NCI-H187 (cell line): ENCODE results near the gene RNF113B.

Experiments used
- DNase-seq, 2 experiments: peaks; one replicate each; lab custom pipeline; 2025; lab: John Stamatoyannopoulos, UW

The RNF113B gene

DNA sequence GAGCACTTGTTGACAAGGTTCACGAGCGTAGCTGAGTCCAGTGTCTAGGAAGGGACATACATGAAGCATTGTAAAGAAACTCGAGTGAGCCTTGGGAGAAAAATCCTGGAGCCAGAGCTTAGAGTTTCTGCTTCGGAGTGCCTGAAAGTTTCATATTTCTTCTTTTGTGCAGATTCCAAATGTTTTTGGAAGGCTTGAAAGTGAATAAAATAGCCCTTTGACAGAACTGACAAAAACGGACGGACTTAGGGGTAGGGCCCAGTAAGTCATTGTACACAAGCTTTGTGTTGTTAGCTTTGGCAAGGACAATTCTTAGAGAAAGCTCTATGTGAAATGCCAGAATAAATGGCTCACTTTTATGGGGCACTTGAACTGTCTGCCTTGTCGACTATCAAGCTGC, 2.8 kb downstream of the RNF113B start:
- DNase-seq = no peak

DNA sequence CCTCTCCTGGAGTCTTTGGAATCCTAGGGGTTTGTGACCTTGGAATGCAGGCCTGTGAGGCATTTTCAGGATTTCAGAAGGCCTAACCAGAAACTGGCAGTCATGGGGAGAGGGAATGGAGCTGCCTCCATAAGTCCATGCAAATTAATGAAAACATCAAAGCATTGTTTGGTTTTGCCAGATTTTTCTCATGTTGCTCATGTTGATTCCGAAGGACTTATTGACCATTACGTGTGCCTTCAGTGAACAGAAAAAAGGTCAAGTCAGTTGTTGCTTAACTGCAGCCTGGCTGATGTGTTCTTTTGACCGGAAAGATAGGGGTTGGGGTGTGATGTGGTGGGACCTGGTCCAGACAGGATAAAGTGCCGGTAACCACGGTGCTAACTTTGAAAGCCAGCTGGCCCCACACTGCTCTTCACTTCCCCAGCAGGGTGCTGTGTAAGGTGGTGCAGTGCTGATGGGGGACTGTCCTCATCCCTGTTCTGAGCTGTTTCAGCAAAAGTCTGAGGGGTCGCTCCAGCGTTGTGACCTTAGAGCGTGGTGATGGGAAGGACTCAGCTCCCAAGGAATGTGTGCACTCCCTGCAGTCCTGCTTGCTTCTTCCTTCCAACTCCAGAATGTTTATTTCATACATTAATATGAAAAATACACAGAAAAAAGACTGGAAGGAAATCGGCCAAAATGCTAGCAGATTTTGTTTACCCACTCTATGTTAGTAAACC, 3.5 kb downstream of the RNF113B start:
- no peak for DNase-seq

DNA sequence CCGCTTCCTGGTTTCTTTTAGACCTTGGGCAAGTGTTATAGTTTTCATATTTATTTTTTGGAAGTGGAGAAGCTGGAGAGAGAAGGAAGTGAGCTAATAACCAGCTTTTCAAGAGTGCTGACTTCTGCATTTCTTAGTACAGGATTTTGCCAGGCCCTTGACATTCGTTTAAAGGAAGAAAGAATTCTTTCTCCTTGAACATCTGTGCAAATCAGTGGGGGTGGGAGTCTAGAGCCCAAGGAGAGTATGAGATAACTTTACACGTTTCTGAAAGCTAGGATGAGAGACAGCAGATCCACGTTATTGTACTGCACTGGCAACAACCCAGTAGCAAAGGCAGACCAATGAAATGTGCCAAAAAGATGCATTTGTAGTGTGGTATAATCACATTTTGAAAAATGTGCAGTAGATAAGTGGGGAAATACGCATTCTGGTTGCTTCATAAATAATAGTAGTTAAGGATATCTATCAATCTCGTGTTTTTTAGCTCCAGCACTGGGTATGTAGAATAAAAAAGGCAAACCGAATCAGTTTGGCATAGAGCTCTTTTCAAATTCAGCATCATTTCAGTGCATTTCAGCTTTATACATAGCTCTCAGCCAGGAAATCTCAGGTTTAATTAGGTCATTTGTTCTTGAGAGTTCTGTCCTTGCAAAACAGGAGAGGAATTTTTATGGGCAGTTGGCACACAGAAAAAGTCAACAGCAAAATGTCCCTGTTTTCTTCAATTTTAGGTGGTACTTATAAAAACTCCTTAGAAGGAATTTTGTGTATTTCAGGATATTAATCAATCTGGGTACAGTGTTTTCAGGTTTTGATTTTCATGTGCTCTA, 4.3 kb downstream of the RNF113B start:
- no peak for DNase-seq

DNA sequence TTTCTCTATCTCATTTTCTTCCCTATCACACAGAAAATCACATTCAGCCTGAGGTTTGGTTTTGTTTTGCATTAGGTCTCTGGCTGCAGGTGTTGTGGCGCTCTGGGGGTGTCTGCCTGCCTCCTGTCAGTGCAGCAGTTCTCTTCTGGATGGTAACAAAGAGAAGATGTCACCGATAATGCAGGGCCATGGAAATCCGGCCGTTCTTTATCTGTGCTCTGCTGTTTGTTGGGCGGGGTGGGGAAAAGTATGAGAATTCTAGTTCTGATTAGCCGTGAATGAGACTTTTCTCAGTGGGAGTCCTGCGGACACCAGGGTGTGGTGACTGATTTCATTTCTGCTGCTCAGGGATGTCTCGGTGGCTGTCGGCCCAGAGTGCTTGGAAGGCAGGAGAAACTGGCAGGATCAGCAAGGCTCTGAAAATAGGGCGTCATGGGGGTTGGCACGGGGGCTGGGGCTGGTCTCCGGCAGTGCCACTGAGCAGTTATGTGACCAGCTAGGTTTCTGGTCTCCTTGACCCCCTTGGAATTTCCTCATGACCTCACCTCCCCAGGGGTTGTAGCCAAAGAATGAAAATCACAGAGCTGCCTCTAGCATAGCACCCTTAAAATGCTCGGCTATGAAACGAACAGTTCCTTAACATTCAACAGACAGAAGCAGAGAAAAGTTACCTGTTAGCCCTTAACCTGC, 5.0 kb downstream of the RNF113B start:
- no peak for DNase-seq

DNA sequence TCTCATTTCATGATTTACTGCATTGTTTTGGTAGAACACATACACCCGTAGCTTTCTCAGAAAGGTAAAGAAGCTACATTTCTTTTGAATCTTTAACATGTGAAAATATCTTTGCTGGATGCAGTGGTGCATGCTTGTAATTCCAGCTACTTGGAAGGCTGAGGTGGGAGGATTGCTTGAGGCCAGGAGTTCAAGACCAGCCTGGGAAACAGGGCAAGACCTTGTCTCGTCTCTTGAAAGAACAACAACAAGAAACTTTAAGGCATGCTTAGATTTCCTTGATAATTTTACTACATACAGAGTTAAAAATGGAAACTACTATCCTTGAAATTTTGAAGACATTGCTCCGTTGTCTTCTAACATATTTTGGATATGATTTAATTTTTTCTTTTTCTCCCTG, 7.7 kb downstream of the RNF113B start:
- DNase-seq = no peak

DNA sequence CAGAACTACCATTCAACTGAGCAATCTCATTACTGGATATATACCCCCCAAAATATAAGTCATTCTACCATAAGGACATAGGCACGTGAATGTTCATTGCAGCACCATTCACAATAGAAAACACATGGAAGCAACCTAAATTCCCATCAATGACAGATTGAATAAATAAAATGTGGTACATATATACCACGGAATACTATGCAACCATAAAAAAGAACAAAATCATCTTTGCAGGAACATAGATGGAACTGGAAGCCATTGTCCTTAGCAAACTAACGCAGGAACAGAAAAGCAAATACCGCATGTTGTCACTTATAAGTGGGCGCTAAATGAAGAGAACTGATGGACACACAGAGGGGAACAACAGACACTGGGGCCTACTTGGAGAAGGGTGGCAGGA, 14.1 kb downstream of the RNF113B start:
- no peak for DNase-seq

DNA sequence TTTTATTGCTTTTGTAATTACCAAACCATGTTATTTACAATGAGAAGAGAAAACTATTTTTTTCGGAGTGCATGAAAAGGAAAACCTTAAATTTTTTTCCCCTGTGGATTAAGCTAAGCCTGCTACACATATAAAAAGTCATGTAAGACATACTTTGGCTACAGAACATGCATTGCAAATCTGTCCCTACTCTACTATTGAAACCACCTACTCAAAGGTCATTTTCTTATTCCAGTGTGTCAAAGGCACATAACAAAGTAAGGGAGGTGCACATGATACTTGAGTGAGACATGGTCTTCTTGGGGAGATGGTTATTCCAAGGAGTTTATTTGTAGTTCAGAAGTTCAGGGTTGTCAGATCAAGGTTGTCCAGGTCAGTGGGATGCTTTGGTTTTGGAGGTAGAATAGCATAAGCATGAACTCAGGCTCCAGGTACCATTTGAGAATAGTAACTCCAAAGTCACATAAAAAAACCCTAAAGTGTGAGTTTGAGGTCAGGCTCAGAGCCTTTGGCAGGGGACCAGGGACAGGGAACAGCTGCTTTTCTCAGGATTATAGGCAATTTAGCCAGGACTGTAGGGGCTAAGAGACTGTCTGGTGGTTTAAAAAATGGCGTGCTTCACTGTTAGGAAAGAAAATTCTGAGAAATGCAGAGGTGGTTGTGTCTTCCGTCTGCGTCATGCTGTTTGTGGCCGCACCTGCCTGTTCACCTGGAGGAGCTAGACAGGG, 18.7 kb downstream of the RNF113B start:
- DNase-seq = no peak

DNA sequence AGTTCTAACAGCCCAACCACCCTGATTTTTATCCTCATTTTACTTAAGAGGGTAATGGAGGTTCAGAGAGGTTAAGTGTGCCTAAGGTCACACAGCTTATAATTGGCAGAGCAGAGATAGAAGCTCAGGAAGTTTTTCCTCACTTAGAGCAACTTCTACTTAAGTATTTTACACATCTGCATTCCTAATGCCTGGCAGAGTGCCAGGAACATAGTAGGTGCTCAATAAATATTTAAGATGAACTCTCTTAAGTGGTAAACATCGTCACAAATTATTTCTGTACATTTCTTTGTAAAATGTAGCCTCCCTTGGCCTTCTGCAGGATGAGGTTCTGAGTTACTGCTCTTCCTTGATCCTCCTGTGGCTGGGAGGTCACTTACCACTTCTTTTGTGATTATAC, 19.5 kb downstream of the RNF113B start:
- DNase-seq = no peak

DNA sequence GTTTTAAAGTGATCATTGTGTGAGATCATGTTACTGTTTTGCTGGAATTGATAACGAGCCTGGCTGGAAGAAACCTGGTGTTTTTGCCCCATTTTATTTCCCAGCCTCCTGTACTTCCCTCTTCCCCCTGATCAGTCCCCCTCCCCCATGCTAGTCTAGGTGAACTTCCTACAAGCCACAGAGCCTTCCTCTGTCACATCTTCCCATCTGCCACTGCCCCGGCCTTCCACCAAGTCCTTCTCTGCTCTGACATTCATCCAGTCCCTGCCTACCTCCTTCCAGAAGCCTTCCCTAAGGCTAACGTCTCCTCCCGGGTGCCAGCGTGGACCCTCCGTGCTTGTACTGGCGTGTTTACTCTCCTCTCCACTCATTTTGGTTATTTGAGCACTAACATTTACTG, 19.9 kb downstream of the RNF113B start:
- no peak for DNase-seq

DNA sequence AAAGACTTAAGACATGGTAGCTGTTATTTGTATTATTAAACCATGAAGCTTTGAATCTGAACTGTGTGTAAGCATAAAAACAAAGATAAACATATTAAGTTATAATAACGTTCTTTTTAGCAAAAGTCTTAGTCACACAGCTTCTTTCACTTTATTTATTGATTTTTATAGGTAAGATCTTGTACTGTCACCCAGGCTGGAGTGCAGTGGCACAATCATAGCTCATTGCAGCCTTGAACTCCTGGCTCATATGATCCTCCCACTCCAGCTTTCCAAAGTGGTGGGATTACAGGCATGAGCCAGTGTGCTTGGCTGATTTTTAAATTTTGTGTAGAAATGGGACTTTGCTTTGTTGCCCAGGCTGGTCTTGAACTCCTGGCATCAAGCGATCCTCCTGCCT, 20.8 kb downstream of the RNF113B start:
- DNase-seq = no peak

DNA sequence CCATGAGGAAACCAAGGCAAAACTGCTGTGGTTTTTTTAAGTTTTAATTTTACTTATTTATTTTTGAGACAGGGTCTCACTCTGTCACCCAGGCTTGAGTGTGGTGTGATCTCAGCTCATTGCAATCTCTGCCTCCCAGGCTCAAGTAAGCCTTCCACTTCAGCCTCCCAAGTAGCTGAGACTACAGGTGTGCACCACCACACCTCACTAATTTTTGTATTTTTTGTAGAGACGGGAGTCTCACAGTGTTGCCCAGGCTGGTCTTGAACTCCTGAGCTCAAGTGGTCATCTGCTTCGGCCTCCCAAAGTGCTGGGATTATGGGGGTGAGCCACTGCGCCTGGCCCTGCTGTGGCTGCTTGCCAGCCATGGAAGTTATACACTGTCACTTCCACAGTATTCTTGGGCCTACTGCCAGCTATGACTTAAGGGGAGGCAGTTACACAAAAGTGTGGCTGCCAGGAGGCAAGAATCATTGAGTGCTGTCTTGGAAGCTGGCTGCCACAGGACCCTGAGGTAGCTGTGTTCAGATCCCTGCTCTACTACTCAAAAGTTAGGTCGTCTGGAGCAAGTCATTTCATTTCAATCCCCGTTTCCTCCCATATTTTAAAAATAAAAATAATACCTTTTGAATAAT, 21.5 kb downstream of the RNF113B start:
- DNase-seq = no peak

DNA sequence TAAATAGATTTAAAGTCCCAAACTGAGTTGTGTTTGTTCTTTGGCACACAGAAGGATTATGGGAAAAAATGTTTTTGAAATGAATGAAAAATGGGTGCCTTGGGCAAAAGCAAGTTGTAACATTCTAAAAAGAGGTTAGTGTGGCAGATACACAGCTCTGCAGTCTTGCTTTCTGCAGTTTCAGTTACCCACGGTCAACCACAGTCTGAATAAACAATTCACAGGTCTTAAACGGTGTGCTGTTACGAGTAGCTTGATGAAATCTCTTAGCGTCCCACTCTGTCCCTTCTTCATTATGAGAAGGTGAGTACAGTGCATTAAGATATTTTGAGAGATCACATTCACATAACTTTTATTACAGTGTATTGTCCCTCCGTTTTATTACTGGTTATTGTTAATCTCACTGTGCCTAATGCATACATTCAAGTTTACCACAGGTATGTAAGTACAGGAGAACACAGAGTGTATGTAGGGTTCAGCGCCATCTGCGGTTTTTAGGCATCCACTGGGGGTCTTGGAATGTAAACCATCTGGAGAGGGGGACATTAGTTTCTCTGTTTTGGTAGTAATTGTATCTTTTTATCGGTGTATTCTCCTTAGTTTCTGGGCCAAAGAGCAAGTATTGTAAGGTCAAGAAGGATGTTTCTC, 26.1 kb downstream of the RNF113B start:
- DNase-seq = peak in 1 of 2 experiments; percentile 42

DNA sequence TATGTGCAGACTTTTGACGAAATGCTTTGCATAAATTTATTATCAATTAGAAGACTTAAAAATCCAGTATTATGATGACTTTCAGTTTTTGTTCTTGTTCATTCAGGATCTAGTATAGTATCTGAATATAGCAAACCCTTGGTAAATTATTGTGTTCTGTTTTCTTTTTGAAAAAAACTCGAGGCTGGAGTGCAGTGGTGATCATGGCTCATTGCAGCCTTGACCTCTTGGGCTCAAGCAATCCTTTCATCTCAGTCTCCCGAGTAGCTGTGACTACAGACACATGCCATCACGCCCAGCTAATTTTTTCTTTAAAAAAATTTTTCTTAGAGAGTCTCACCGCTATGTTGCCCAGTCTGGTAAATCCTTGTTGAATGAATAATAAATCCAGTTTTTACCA, 29.5 kb downstream of the RNF113B start:
- no peak for DNase-seq

DNA sequence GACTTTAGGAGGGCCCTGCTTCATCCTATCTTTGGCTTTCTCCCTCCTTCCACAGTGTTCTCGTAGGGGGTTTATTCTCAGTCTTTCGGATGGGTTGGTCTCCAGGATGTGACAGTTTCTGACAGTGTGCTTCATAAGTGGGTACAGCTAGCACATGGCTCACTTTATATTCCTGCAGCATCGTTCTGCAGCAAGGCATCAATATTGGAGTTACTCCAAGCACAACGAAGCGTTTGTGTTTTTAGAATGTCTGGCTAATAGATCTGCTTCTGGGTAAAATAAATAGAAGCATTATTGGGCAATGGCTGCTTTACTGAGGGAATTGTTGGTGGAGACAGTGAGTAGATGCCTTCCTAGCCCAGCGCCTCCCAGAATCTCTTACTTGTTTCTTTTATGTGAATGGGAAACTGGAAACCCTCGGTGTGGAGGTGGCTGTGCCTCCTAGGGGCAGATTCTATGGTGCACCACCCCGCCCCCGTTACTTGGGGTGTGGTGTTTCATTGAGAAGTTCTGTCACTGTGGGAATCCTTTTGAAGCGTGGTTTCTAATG, 32.2 kb downstream of the RNF113B start:
- DNase-seq = peak; percentile 38 to 43

DNA sequence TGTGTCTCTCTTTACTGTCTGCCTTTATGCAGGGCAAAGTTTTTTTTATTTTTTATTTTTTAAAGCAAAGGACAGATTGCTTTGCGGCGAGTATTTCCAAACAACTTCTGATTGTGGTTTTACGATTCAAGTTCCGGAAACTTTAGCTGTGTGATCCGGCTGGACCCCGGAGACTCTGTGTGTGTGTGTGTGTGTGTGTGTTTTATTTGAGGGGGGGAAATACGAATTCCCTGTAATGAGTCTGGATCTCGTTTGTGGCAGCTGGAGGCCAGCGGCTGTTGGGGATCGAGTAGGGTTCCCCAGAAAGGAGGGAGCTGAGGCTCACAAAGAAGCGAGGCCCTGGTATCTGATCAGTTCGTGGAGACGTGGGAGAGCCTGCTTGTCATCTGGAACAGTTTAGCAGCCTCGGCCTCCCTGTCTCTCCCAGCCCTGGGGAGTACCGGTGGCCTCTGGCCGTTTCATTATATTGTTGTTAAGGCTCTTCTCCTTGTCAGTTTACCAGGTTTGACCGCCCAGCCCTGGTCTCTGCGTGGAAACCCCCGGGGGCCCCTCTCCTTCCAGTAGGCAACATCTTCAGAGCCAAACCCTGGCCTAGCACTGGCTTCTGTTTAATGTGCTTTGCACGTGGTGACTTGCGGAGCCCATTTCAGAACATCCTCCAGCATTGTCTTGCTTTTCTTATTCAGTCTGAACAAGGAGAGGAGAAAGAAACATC, 32.9 kb downstream of the RNF113B start:
- DNase-seq = peak in 1 of 2 experiments; percentile 37

DNA sequence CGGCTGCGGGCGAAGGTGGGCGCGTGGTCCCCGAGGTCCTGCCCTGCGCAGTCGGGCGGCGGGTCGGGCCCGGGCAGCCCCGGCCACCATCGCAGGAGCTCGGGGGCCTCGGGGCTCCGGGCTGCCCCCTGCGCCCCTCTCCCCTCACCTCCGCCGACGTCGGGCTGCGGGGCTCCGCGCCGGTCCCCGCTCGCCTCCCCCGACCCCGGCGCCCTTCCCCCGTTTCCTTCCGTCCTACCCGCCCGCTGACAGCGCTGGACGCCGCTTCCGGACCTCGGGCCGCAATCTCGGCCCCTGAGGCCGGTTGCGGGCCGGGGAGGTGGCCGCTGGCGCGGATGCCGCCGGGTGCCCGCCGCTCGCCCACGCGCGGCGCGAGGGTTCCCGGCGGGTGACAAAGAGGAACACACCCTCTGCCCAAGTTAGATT, 33.5 kb downstream of the RNF113B start:
- no peak for DNase-seq

DNA sequence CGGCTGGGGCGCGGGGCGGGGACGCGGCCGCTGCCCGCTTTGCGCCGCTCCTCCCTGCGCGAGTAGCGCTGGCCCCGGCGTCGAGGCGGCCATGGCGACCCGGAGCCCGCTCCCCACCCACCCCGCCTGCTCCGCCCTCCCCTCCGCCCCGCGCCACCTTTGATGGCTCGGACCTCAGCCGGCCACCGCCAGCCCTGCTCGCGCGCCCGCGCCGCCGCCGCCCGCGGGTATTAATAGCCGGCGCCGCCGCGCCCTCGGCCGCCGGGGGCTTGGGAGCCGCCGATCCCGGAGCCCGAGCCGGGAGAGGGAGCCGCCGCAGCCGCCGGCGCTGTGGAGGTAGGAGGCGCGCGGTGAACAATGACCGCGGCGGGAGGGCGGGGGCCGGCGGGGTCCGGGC, 33.9 kb downstream of the RNF113B start:
- no peak for DNase-seq

DNA sequence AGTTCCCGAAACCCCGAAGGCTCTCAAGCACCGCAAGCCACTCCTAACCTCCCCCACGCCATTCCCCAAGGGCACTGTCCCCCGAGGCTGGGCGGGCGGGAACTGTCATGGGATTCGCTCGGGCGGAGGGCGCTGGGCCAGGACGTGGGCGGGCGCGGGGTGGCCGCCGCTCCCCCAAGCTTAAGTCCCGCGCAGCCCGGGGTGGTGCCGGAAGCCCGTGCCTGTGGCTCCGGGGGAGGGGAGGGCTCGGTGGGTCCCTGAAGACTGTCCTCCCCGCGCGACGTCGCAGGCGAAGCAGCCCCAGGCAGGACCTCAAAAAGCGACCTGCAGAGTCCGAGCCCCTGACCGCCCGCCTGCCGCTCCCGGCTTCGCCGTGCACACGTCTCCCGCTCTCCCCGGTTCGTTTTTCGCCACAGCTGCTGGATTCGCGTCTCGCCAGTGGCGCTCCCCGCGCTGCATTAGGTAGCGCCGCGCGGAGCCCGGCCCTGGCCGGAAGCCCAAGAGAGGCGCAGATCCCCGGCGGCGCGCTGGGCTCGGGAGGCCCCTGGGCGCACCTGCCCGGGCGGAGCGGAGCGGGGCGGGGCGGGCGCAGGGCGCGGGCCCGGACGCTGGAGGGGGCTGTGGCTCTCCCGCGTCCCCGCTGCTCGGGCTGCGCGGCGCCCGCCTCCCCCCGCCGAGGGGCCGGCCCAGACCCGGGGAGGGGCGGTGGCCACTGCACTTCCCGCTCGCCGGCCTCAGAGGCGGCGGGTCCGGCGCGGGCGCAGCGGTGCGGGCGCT, 34.5 kb downstream of the RNF113B start, which contains the start of gene FARP1:
FARP1 (plus strand) TSS at position 715 of the 777 bp plus-strand sequence. CDS start 70,149 bp downstream, outside the sequence.
- peak; percentile 75 to 93 for DNase-seq
